ENCODE results near the gene ZNF563. TPM values are rescaled to one million over a fixed set of nuclear protein-coding genes. Genes with fewer than 3 reads are reported as not detected.

The ZNF563 gene
- polyA plus RNA-seq, 2 of the 4 experiments (the other 2 are of a cell fraction): not detected

DNA sequence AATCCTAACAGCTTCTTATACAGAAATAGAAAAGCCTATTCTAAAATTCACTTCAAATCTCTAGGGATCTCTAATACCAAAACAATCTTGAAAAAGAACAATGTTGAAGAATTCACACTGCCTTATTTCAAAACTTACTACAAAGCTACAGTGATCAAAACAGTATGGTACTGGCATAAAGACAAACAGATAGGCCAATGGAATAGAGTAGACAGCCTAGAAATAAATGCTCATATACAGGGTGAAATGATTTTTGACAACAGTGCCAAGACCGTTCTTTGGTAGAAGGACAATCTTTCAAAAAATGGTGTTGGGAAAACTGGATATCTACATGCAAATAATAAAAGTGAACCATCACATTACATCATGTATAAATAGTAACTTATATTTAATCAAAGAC, 11.8 kb upstream of the ZNF563 start:
- Histone ChIP-seq H3K4me2 (no peak overlapping the region), H3K9me3 (peaks cover 10% of the 10 kb centered on the region; the same call in 2 of the 3 replicates), H3K27ac (no peak overlapping the region), H3K4me1 (no peaks in the 10 kb centered on the region), H3K4me3 (no peak overlapping the region)
- no peak for TF ChIP-seq CHD2 (IDR thresholded peaks at IDR 0.05; ENCODE audit: low read length, partially characterized antibody)
- no peak for TF ChIP-seq EHMT2 (IDR thresholded peaks at IDR 0.05; ENCODE audit: low read depth)
- TF ChIP-seq, protein P1, sequence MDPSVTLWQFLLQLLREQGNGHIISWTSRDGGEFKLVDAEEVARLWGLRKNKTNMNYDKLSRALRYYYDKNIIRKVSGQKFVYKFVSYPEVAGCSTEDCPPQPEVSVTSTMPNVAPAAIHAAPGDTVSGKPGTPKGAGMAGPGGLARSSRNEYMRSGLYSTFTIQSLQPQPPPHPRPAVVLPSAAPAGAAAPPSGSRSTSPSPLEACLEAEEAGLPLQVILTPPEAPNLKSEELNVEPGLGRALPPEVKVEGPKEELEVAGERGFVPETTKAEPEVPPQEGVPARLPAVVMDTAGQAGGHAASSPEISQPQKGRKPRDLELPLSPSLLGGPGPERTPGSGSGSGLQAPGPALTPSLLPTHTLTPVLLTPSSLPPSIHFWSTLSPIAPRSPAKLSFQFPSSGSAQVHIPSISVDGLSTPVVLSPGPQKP (IDR thresholded peaks at IDR 0.05; ENCODE audit: low read depth, low read length): no peak
- TF ChIP-seq CBX2 (IDR thresholded peaks at IDR 0.05; ENCODE audit: borderline replicate concordance, low read depth): no peak
- no peak for TF ChIP-seq JUN (IDR thresholded peaks at IDR 0.05)
- TF ChIP-seq, protein P2, sequence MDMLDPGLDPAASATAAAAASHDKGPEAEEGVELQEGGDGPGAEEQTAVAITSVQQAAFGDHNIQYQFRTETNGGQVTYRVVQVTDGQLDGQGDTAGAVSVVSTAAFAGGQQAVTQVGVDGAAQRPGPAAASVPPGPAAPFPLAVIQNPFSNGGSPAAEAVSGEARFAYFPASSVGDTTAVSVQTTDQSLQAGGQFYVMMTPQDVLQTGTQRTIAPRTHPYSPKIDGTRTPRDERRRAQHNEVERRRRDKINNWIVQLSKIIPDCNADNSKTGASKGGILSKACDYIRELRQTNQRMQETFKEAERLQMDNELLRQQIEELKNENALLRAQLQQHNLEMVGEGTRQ (IDR thresholded peaks at IDR 0.05): no peak
- TF ChIP-seq BHLHE40 (IDR thresholded peaks at IDR 0.05; ENCODE audit: low read depth, low read length): no peak
- TF ChIP-seq POLR2A (IDR thresholded peaks at IDR 0.05; ENCODE audit: low read length): no peak
- no peak for TF ChIP-seq NFE2L2 (conservative IDR thresholded peaks at IDR 0.05; ENCODE audit: low read length)
- TF ChIP-seq CEBPB (IDR thresholded peaks at IDR 0.05): no peak
- no peak for TF ChIP-seq RFX5 (IDR thresholded peaks at IDR 0.05)
- no peak for TF ChIP-seq HOXA7 (CRISPR knock-in tag; IDR thresholded peaks at IDR 0.05)
- POLR2A ChIA-PET: no interaction called here
- CTCF ChIA-PET: no interaction called here
- ATAC-seq (no peak), DNase-seq (ENCODE audit: low read depth in 1 of 2, low spot score in 1 of 2) (no peak), FAIRE-seq (no peak)
- WGBS (ENCODE audit: missing lambda C conversion rate): 7% methylated on average over 1 of the region's 1 CpG

DNA sequence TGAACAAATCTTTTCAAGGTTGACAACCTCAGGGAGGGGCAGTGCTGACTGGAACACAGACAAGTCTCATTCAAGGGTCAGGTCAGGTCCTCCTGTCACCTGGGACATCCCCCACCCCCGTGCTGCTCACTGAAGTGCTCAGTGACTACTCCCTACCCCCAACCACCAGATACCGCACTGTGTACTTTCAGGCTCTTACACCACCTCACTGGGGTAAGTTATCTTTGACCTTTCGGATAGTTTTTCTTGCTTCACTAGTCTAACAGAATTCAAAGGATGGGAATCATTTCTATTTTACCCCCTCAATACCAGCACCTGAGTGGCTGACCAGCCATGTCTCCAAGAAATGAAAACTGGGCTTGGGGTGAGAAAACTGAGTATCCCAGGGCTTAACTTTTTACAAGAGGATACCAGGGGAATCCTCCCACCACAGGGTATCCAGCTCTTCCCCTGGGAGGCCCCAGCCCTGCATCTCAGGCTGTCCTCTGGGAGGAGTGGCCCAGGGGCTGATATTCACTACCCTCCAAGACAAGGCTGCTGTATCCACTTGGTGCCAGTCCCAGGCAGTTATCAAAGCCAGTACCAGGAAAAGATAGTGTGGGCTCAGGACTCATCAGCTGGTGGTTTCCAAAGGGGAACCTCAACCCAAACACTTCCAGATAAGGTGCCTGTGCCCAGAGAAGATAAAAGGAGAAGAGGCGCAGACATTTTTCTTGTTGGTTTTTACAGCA, 2.1 kb downstream of the ZNF563 start:
- no peaks in the 10 kb centered on the region; the same call in 2 of the 3 replicates for H3K9me3 ChIP-seq
- CTCF ChIA-PET: no interaction called here

DNA sequence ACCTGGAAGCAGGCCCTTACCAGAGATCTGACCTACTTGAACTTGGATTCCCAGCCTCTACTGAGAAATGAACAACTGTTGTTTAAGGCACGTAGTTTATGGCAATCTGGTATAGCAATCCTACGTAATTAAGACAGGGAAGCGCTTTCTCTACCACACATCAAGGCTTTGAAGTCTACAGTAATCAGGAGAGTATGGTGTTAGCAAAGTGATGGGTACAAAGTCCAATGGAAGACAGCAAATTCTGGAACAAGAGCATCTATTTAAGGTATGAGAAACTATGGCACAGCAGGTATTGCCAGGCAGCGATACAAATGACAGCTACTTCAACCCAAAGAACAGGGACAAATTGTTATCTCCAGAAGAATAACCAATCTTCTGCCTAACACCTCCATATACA, 3.1 kb downstream of the ZNF563 start:
- ChIA-PET POLR2A (no interaction called here), CTCF (no interaction called here)
- FAIRE-seq (no peak), ATAC-seq (no peak), DNase-seq (ENCODE audit: low read depth in 1 of 2, low spot score in 1 of 2) (no peak)
- Histone ChIP-seq H3K27ac (no peak overlapping the region), H3K4me2 (no peak overlapping the region), H3K4me3 (no peak overlapping the region), H3K4me1 (no peaks in the 10 kb centered on the region), H3K9me3 (no peaks in the 10 kb centered on the region; the same call in 2 of the 3 replicates)
- 79% methylated on average over 3 of the region's 4 CpGs for WGBS (ENCODE audit: missing lambda C conversion rate)
- TF ChIP-seq EHF (CRISPR knock-in tag; IDR thresholded peaks at IDR 0.05) (no peak), FOXS1 (CRISPR knock-in tag; IDR thresholded peaks at IDR 0.05) (no peak), BHLHE40 (IDR thresholded peaks at IDR 0.05; ENCODE audit: low read depth, low read length) (no peak), FOSB (CRISPR knock-in tag; IDR thresholded peaks at IDR 0.05) (no peak), CEBPB (IDR thresholded peaks at IDR 0.05) (no peak), ESRRA (IDR thresholded peaks at IDR 0.05; ENCODE audit: borderline replicate concordance, low read length) (no peak), JUNB (IDR thresholded peaks at IDR 0.05) (no peak), RAD21 (conservative IDR thresholded peaks at IDR 0.05 in 1 of 2, IDR thresholded peaks at IDR 0.05 in 1 of 2) (no peak), ZSCAN20 (CRISPR knock-in tag; IDR thresholded peaks at IDR 0.05) (no peak), MAFK (IDR thresholded peaks at IDR 0.05; ENCODE audit: partially characterized antibody) (no peak), ZFP36 (IDR thresholded peaks at IDR 0.05; ENCODE audit: borderline replicate concordance, partially characterized antibody) (no peak), ZC3H11A (IDR thresholded peaks at IDR 0.05) (no peak)
- TF ChIP-seq, protein P2 (IDR thresholded peaks at IDR 0.05): no peak
- TF ChIP-seq, protein P3, sequence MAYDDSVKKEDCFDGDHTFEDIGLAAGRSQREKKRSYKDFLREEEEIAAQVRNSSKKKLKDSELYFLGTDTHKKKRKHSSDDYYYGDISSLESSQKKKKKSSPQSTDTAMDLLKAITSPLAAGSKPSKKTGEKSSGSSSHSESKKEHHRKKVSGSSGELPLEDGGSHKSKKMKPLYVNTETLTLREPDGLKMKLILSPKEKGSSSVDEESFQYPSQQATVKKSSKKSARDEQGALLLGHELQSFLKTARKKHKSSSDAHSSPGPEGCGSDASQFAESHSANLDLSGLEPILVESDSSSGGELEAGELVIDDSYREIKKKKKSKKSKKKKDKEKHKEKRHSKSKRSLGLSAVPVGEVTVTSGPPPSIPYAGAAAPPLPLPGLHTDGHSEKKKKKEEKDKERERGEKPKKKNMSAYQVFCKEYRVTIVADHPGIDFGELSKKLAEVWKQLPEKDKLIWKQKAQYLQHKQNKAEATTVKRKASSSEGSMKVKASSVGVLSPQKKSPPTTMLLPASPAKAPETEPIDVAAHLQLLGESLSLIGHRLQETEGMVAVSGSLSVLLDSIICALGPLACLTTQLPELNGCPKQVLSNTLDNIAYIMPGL (CRISPR knock-in tag; IDR thresholded peaks at IDR 0.05; ENCODE audit: borderline replicate concordance): no peak
- TF ChIP-seq, protein P4, sequence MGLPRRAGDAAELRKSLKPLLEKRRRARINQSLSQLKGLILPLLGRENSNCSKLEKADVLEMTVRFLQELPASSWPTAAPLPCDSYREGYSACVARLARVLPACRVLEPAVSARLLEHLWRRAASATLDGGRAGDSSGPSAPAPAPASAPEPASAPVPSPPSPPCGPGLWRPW (IDR thresholded peaks at IDR 0.05): no peak

More for the DNA sequence above, 2.1 kb downstream of the ZNF563 start:
- H3K27ac ChIP-seq: no peak overlapping the region
- WGBS (ENCODE audit: missing lambda C conversion rate): 22% methylated on average over 4 of the region's 4 CpGs
- no peak for DNase-seq (ENCODE audit: low read depth in 1 of 2, low spot score in 1 of 2)
- no peak for TF ChIP-seq GATA3 (IDR thresholded peaks at IDR 0.05; ENCODE audit: borderline replicate concordance)
- no peak for TF ChIP-seq HOXB5 (CRISPR knock-in tag; IDR thresholded peaks at IDR 0.05)
- TF ChIP-seq KDM1A (IDR thresholded peaks at IDR 0.05; ENCODE audit: low read depth): no peak
- TF ChIP-seq, protein P1 (IDR thresholded peaks at IDR 0.05; ENCODE audit: low read depth, low read length): no peak
- TF ChIP-seq NR3C1 (IDR thresholded peaks at IDR 0.05): no peak
- no peak for TF ChIP-seq RAD21 (conservative IDR thresholded peaks at IDR 0.05 in 1 of 2, IDR thresholded peaks at IDR 0.05 in 1 of 2)
- no peak for TF ChIP-seq CHD2 (IDR thresholded peaks at IDR 0.05; ENCODE audit: low read length, partially characterized antibody)
- TF ChIP-seq ESRRA (IDR thresholded peaks at IDR 0.05; ENCODE audit: borderline replicate concordance, low read length): no peak
- no peak for TF ChIP-seq TFCP2L1 (CRISPR knock-in tag; IDR thresholded peaks at IDR 0.05)
- TF ChIP-seq SREBF2 (IDR thresholded peaks at IDR 0.05): no peak
- TF ChIP-seq HOXB13 (CRISPR knock-in tag; IDR thresholded peaks at IDR 0.05; ENCODE audit: low read depth): no peak
- no peak for TF ChIP-seq NPAS2 (CRISPR knock-in tag; IDR thresholded peaks at IDR 0.05; ENCODE audit: borderline replicate concordance)
- no peak overlapping the region for H3K4me3 ChIP-seq
- no peaks in the 10 kb centered on the region for H3K4me1 ChIP-seq
- FAIRE-seq: no peak
- POLR2A ChIA-PET: no interaction called here
- no peak for ATAC-seq
- no peak overlapping the region for H3K4me2 ChIP-seq

Data from A549 (cell line).